OCI-LY3 (cell line): ENCODE measurements around the gene HOXA1.

Source experiments
- H2AFZ ChIP-seq: fragments of 200-600, 300-600 bp; shearing (Covaris generic); 2 replicates; pipeline ENCODE4 v1.6.0; 2014; ENCODE audit warnings: antibody characterized with exemption, low read depth, low read length
- H3K27ac ChIP-seq: fragments of 200-600, 300-600 bp; sonication (generic); 2 replicates; pipeline ENCODE4 v1.5.1; 2014; ENCODE audit warnings: mild to moderate bottlenecking, low read length, moderate library complexity, mixed read lengths
- H3K27me3 ChIP-seq: fragments of 200-600, 300-600 bp; sonication (generic); 2 replicates; pipeline ENCODE4 v1.6.1; 2014; ENCODE audit warnings: low read depth, low read length, mixed read lengths
- H3K36me3 ChIP-seq: fragments of 200-600, 300-600 bp; sonication (generic); replicated peaks from 2 replicates; pipeline ENCODE3; 2014; ENCODE audit warnings: low read depth, low read length, mixed read lengths
- H3K4me1 ChIP-seq: fragments of 300-600, 200-600 bp; sonication (generic); 2 replicates; pipeline ENCODE4 v1.6.1; 2014; ENCODE audit warnings: low read length, mixed read lengths
- H3K4me2 ChIP-seq: fragments of 200-600, 300-600 bp; sonication (generic); 2 replicates; pipeline ENCODE4 v1.6.1; 2014; ENCODE audit warnings: low read length, mixed read lengths
- H3K4me3 ChIP-seq: fragments of 300-600, 200-600 bp; sonication (generic); 2 replicates; pipeline ENCODE4 v1.5.1; 2014; ENCODE audit warnings: antibody characterized with exemption, mild to moderate bottlenecking, low read length, moderate library complexity
- H3K79me2 ChIP-seq: fragments of 300-600, 200-600 bp; shearing (Covaris generic); 2 replicates; pipeline ENCODE4 v1.6.1; 2014; ENCODE audit warnings: mild to moderate bottlenecking, low read length, mixed read lengths
- H3K9ac ChIP-seq: fragments of 300-600, 200-600 bp; shearing (Covaris generic); 2 replicates; pipeline ENCODE4 v1.6.0; 2014; ENCODE audit warnings: mild to moderate bottlenecking, low read length, moderate library complexity
- H3K9me3 ChIP-seq: fragments of 200-600, 300-600 bp; shearing (Covaris generic); 2 replicates; pipeline ENCODE4 v1.6.1; 2014; ENCODE audit warnings: low read length, mixed read lengths; ENCODE audit not compliant: insufficient read depth
- H4K20me1 ChIP-seq: fragments of 200-600, 300-600 bp; sonication (generic); 2 replicates; pipeline ENCODE4 v1.6.1; 2016; ENCODE audit warnings: low read length, mixed read lengths; ENCODE audit not compliant: insufficient read depth
- CTCF ChIP-seq: fragments of 200-600, 300-600 bp; sonication (generic); IDR thresholded peaks from 2 replicates; pipeline ENCODE4 v1.5.1; 2014; ENCODE audit warnings: antibody characterized with exemption, low read length, low read depth
- EZH2phosphoT487 ChIP-seq: fragments of 200-600 bp; shearing (Covaris generic); IDR thresholded peaks from 2 replicates; pipeline ENCODE4 v1.6.1; 2018; ENCODE audit warnings: antibody characterized with exemption, mixed run types, low read depth

Gene HOXA1

DNA sequence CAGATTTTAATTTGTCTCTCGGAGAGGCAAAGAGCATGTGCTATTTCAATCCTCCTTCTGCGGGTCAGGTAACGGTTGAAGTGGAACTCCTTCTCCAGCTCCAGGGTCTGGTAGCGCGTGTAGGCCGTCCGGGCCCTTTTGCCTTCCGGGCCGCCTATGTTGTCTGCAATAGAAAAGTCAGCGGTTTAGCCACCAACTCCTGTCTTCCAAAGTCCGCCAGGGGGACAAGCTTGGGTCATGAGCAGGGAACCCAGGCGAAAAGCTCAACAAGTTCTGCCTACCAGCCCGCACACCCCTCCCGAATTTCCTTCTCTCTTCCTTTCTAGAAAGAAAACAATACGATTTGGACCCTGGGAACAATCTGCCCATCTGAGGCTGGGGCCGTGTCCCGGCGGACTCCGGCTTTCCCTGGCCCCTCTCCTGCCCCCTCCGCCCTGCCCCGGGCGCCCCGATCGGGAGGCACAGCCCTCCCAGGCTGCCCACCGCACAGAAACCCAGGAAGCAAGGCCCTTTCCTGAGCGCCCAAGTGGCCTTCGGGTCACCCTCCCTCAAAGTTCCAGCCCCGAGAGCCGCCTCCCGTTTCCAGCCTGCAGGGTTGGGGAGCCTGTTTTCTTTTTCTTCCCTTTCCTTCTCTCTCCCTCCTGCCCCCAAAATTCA is 46.3 kb upstream of the HOXA1 start:
- Histone ChIP-seq H3K4me3 (peak overlapping the region; percentile 88), H3K4me2 (peak overlapping the region; percentile 96), H3K79me2 (no peaks in the 10 kb centered on the region), H3K9ac (peak overlapping the region; percentile 57), H3K36me3 (no peaks in the 10 kb centered on the region), H3K4me1 (0 out of 2 replicates have a peak, but pooled peaks cover 3% of the 10 kb centered on the region), H4K20me1 (no peaks in the 10 kb centered on the region), H2AFZ (no peak overlapping the region), H3K27ac (no peak overlapping the region), H3K9me3 (no peaks in the 10 kb centered on the region), H3K27me3 (peaks cover 6% of the 10 kb centered on the region)
- TF ChIP-seq CTCF (no peak), EZH2phosphoT487 (no peak)

DNA sequence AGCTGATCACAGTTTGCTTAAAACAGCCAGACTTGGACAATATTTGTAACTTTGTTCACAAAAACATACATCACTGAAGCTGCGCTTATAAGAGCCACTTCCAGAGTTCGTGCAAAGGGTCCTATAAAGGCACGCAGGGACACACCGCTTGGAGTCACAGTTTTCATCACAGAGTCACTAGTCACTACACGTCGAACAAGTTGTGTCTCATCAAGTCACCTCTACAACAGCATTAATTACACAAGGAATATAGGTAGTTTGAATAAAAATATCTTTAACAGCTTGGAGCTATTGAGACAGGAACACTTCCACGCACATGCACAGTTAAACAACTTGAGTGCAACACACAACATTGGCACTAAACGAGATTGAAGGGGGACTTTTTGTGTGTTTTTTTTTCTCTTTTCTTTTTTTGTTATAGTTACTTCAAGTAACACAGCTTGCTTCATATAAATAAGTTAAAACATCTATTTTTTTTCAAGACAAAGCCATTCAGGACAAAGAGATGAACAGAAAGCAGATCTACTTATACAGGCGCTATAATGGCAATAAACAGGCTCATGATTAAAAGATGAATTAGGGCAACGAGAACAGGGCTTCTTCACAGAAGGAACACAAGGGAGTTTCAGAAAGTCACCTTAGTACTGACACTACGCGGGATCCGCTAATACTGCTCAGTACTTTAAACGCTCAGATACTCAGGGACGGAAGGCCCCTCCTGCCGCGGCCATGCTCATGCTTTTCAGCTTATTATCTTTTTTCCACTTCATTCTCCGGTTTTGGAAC is 45.5 kb upstream of the HOXA1 start:
- H4K20me1 ChIP-seq = no peaks in the 10 kb centered on the region
- peaks cover 6% of the 10 kb centered on the region; the same call in 1 of the 2 replicates for H3K4me1 ChIP-seq
- no peak overlapping the region for H3K4me3 ChIP-seq
- peaks cover 6% of the 10 kb centered on the region for H3K27me3 ChIP-seq
- no peak overlapping the region for H3K4me2 ChIP-seq
- no peak overlapping the region for H2AFZ ChIP-seq
- TF ChIP-seq EZH2phosphoT487 (no peak), CTCF (no peak)
- H3K9ac ChIP-seq = no peak overlapping the region
- no peaks in the 10 kb centered on the region for H3K79me2 ChIP-seq
- no peak overlapping the region for H3K27ac ChIP-seq
- H3K9me3 ChIP-seq = no peaks in the 10 kb centered on the region
- no peaks in the 10 kb centered on the region for H3K36me3 ChIP-seq

- peaks cover 6% of the 10 kb centered on the region for H3K27me3 ChIP-seq
- H4K20me1 ChIP-seq = no peaks in the 10 kb centered on the region
- H3K79me2 ChIP-seq = no peaks in the 10 kb centered on the region
- H3K4me1 ChIP-seq = peaks cover 16% of the 10 kb centered on the region
- H3K4me2 ChIP-seq = no peak overlapping the region
- no peaks in the 10 kb centered on the region for H3K9me3 ChIP-seq
- H3K4me3 ChIP-seq = no peak overlapping the region
- H3K36me3 ChIP-seq = no peaks in the 10 kb centered on the region
- H3K27ac ChIP-seq = no peak overlapping the region
- H2AFZ ChIP-seq = no peak overlapping the region
- TF ChIP-seq CTCF = no peak
- no peak for TF ChIP-seq EZH2phosphoT487
- no peak overlapping the region for H3K9ac ChIP-seq
These were observed 44.5 kb upstream of the HOXA1 start for GRCh38 chr7:27140126-27140857.
